KOPT-K1 (cell line): Measurements from ENCODE around the gene YIPF5.
A peak's percentile ranks its signal among the peaks of the same experiment; 100 is the strongest.

ENCODE experiments used
- H3K27ac ChIP-seq: fragments of 200-600 bp; sonication (generic); 2 replicates; pipeline ENCODE4 v1.5.1; 2016; ENCODE audit warnings: antibody characterized with exemption, mild to moderate bottlenecking, low read depth, low read length; ENCODE audit not compliant: poor library complexity, severe bottlenecking
- H3K36me3 ChIP-seq: fragments of 200-600 bp; sonication (generic); 2 replicates; pipeline ENCODE4 v1.5.1; 2017; ENCODE audit warnings: antibody characterized with exemption, mild to moderate bottlenecking, low read length, moderate library complexity; ENCODE audit not compliant: insufficient read depth
- H3K9me3 ChIP-seq: fragments of 200-600 bp; sonication (generic); 2 replicates; pipeline ENCODE4 v1.5.1; 2017; ENCODE audit warnings: antibody characterized with exemption, low read length, mild to moderate bottlenecking; ENCODE audit not compliant: insufficient read depth, poor library complexity, severe bottlenecking

Gene YIPF5

DNA sequence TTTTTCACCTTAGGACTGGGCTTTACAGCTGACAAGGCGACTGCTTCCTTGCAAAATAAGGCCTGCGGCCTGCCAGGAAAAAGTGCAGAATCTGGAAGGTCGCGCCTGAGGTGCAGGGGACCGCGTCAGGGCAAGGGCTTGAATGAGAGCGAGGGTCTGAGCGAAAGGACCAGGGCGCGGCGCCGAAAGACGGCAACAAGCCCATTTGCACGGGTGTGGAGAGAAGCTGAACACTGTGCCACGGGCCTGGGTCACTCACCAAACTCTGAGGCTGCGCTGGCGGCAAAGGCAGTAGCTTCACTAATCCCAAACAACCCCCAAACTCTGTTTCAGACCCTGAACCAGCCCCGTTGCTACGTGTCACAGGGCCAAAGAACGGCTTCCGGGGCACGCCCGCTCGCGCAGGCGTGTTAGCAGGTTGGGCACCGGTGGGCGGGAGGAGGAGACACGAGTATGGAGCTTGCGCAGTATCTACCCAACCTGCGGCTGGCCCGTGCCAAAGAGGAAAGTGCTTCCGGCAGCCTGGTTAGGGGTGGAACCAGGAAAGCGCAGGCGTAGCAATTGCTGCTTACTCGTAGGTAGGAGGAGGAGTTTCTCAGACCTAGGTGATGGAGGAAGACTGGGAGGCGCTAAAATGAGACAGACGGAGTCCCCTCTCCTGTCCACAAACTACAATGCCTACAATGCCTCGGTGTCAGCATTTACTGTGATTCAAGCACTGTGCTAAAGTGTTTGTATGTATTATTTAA, at the start of gene YIPF5, which contains the start of gene KCTD16:
Gene YIPF5, minus strand, starts transcription at position 384 of the 749 bp plus-strand sequence. CDS start 704 bp downstream, outside the sequence.
Gene KCTD16, plus strand, starts transcription at position 598 of the 749 bp plus-strand sequence.
- H3K9me3 ChIP-seq = no peaks in the 10 kb centered on the region
- peaks cover 21% of the 10 kb centered on the region for H3K36me3 ChIP-seq
- H3K27ac ChIP-seq = peak within 1 kb of the TSS; percentile 60

DNA sequence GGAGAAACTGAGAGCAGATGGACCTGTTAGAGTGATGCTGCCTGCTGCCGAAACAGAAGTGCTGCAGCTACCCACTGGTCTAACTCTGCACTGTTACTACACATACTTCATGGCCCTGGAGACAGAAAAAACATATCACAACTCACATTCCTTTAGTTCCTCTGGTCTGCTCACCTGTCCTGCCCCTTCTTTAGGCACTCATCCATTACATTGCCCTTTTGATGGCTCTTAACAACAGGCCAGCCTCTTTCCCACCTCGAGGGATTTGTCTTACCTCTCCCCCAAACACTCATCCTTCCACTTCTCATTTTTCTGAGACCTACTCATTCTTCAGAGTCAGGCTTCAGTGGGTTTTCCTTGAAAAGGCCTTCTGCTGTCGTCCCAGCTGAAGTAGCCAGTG, 49.4 kb upstream of the YIPF5 start:
- no peaks in the 10 kb centered on the region for H3K9me3 ChIP-seq
- H3K27ac ChIP-seq = no peak overlapping the region
- H3K36me3 ChIP-seq = no peaks in the 10 kb centered on the region

DNA sequence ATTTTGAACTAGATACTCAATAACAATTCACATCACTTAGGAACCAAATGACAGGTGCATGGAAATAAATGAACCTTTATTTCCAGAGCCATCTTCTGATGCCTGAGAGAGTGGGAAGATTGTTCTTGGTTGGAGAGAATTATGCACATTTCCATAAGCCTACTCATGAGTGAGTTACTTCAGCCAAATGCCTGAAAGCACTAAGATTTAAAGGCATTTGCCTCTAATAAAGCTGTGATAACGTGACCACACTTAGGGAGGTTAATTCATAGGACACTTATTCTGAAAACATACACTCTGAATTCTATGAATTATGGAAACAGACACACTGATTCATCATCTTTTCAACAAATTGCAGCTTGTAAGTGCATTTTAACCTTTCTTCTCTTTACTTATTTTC, 40.2 kb upstream of the YIPF5 start:
- Histone ChIP-seq H3K36me3 (no peaks in the 10 kb centered on the region), H3K9me3 (no peaks in the 10 kb centered on the region), H3K27ac (no peak overlapping the region)

DNA sequence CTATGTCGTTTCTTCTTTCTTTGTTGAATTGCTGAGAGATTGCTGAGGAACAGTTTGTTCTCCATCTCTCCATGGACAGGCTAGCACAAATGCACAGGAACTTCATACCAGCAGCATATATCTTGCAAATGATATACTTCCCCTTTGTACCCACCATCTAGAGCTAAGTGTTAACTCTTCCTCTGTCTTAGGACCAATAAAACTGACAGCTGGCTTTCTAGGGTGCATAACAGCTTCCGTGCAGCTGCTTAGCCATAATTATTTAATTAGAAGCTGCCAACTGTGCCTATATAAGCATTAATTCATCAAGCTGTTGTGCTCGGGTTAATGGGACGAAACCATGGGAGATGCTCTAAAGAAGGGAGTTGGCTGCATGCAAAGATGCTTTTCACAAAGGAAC, 38.9 kb upstream of the YIPF5 start:
- Histone ChIP-seq H3K9me3 (no peaks in the 10 kb centered on the region), H3K36me3 (no peaks in the 10 kb centered on the region), H3K27ac (no peak overlapping the region)

DNA sequence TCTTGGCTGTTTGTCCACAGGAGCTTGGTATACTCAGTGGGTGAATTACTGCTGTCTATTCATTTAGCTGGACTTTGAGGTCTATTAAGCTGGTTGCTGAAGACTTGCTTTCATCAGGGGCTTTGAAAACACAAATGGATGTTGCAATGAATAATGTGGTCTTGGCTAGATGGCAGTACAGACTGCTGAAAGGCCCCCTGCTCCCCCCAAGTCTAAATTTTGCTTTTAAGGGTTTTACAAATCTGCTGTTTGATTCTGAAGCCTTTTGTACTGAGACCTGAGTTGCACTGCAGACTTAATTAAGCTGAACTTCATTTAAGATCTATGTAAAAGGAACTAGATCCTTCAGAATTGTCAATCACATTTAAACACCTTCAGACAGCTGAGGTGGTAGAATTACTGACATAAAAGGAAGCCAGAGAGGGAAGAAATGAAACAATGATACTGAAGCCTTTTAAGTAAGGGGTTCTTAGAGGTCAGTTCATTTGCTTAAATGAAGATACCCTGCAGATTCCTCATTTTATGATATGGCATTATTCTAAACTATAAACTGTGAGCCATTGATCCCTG, 37.5 kb upstream of the YIPF5 start:
- Histone ChIP-seq H3K27ac (no peak overlapping the region), H3K36me3 (no peaks in the 10 kb centered on the region), H3K9me3 (no peaks in the 10 kb centered on the region)

DNA sequence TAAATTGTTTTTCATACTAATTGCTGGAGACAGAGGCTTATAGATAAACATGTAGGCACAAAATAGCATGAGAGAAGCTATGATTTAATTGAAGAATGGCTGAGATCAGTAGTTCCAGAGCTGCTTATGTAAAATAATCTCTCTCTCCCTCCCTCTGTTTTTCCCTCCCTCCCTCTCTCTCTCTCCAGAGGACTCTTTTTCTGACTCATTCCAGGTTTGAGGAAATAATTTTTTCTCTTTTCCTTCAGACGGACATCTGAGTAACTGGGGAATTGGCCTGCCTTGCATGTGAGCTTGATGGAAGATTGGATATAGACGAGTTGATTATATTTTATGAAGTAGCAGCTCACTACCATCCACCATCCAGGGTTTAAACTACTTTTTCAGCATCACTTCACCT, 35.7 kb upstream of the YIPF5 start:
- H3K27ac ChIP-seq = no peak overlapping the region
- no peaks in the 10 kb centered on the region for H3K36me3 ChIP-seq
- H3K9me3 ChIP-seq = no peaks in the 10 kb centered on the region

DNA sequence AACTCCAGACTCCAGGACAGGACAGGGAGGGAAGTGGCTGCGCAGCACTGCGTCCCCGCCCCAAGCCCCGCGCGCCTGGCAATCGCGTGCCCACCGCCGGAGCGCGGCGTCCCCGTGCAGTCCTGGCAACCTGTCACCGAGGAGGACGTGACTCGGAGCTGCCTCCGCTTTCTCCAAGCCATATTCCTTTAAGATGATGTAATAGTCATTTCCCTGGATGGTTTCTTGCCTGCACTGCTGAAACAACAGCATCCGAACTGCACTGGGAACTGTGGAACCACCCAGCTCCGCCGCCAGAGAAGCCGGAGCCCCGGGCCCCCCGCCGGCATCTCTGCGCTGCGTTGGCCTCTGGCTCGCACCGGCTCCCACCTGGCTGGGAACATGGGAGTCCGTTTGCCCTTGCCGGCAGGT, 34.7 kb upstream of the YIPF5 start:
- no peak overlapping the region for H3K27ac ChIP-seq
- H3K9me3 ChIP-seq = no peaks in the 10 kb centered on the region
- no peaks in the 10 kb centered on the region for H3K36me3 ChIP-seq

DNA sequence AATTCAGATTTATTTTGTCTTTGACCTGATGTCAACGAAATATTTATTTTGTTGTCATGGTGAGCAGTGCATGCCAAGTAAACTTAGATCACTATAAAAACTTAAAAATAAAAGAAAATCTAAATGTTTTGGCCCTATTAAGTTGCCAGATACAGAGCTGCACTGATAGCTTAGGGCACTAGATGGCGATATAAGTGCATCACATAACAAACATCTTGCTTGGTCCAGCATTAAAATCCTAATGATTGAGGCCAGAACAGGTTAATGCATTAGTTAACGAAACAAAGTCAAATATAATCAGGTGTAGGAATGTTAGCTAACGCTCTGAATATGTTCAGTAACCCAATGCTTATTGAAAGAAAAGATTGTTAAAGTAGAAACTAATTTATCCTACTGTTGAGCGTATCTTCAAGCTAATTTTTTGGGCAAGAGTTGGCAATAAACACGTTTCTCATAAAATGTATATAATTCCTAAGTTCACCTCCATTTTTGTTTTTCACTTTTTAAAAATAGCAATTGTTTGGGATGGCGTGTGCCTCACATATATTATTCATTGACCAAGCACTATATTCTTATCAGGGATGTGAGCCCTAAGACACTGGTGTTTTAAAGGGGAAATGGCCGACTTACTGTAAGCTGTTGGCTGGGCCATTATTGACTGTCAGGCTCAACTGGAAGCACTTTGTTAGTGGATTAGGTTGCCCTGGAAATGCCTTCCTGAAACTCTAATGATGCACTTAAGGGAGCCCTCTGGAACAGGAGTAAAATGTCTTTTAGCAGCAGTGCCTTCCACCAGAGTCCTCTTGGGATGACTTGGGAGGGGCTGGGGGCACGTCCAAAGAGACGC, 33.5 kb upstream of the YIPF5 start:
- H3K27ac ChIP-seq = no peak overlapping the region
- no peaks in the 10 kb centered on the region for H3K9me3 ChIP-seq
- H3K36me3 ChIP-seq = no peaks in the 10 kb centered on the region

DNA sequence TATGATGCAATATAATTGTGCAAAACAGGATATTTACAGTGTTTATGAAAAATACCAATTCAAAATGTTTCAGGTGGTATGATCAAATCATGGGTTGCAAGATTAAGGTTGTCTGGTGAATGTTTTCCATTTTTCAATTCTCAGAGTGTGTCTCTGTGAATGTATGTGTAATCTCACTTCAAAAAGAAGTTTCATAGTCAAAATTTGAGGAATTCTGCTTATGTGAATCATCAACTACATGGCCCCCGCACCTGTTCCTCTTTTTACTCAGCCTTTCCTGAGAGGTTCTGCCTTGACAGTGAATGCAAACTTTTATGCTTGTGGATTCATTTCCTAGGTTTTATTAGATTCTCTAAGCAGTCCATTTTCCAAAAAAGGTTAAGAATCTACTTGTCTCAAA, 32.3 kb upstream of the YIPF5 start:
- Histone ChIP-seq H3K9me3 (no peaks in the 10 kb centered on the region), H3K36me3 (no peaks in the 10 kb centered on the region), H3K27ac (no peak overlapping the region)

DNA sequence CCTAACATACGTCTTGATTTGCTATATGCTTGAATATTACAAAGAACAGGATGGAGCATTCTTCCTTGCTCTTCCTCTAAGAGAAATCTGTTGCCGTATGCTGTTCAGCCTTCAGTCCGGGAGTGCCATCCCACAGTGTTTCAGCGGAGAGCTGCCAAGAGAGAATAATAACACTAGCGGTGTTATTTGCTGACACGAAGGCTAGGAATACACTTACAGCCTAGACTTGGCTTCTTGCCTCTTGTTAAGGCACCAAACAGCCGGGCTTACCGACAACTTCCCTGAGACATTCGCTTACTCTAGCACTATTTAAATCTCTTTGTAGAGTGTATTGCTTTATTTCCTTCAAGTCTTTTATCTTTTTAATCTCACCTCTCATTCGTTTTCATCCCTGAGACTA, 31.6 kb upstream of the YIPF5 start:
- Histone ChIP-seq H3K9me3 (no peaks in the 10 kb centered on the region), H3K27ac (no peak overlapping the region), H3K36me3 (no peaks in the 10 kb centered on the region)

DNA sequence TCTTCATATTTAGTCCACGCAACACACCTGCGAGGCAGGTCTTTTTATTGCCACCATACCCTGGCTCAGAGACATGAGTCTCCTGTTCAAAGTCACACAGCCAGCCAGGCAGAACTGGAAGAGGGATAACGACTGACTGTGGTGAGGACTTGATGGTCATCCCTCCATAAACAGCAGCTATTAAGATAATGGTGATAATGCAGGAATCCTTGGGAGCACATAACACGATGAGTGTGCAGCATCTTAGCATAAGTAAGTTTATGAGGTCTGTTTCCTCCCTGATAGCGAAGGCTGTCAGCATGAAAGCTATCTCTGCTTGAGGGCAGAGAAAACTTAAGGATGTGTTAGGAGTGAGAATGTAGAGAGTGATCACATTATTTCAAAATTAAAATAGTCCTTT, 31.1 kb upstream of the YIPF5 start:
- Histone ChIP-seq H3K9me3 (no peaks in the 10 kb centered on the region), H3K27ac (no peak overlapping the region), H3K36me3 (no peaks in the 10 kb centered on the region)

DNA sequence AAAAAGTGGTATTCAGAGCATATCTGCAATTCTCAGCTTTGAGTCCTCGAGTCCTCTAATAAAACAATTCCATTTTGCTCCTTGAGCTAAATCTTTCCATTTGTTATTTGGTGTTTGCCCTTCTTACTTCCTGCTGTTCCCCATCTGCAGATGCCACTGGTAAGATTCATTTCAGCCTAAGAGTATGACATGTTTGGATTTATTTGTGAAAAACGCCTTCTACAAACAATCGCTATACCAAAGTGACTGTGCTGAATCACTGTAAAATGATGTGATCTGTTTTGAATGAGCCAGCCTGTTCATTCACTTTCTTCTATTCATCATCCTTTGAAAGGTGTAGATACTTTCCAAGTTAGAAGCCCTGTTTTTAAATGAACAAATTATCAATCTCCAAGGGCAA, 27.9 kb upstream of the YIPF5 start:
- no peak overlapping the region for H3K27ac ChIP-seq
- no peaks in the 10 kb centered on the region for H3K9me3 ChIP-seq
- H3K36me3 ChIP-seq = no peaks in the 10 kb centered on the region

DNA sequence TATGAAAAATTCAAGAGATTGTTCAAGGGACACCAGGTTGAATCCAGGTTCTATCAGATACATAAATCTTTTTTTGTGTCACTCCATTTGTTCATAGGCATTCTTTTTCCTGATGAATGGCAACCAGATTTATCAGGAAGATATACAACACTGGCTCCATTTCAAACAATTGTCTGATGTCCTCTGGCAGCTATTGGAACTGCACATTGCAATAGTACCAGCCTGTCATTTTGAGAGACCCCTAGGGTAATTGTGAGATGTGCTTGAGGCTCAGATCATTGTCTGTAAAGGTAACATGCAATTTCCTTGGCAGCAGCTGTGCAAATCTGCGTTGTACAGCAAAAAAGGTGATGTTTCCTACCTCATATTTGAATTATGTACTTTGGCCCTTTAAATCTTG, 26.2 kb upstream of the YIPF5 start:
- no peak overlapping the region for H3K27ac ChIP-seq
- H3K9me3 ChIP-seq = no peaks in the 10 kb centered on the region
- H3K36me3 ChIP-seq = no peaks in the 10 kb centered on the region

DNA sequence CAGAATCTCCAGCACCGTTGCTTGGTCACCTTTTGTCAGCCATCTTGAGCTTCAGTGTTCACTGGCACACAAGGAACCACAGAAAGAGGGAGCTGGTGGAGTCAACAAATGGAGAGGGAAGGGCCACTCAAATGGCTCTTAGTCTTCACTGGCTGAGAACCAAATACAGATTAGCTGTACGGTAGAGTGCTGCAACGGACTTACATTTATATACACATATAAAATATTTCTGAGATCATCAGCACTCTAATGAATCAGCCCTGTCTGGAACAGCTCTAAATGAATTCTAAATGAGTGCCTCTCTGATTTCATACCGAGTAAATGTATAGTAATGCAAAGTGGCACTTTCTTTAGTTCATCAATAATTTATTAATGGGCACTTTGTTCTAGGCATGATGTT, 25.0 kb upstream of the YIPF5 start:
- Histone ChIP-seq H3K9me3 (no peaks in the 10 kb centered on the region), H3K36me3 (no peaks in the 10 kb centered on the region), H3K27ac (no peak overlapping the region)

DNA sequence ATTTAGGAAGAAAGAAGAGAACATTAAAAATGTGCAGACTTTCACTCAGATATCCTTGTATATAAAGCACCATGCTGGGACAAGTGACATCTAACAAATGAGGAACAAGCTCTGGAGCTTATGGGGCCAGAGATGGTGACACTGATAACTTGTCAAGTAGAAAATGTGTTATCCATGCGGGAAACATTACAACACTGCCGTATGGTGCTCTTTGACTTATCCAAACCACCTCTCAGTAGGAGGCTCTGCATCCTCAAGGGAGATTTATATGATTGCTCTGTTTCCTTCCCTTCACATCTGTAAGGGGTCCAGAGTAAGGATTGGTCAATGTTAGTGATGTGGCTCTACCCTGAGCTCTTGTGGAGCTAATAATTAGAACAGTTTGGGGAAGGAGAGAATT, 23.7 kb upstream of the YIPF5 start:
- Histone ChIP-seq H3K36me3 (no peaks in the 10 kb centered on the region), H3K27ac (no peak overlapping the region), H3K9me3 (no peaks in the 10 kb centered on the region)
